NCI-H510A (cell line): ENCODE data around the gene SH3D19.
"Not testable (repeated sequence)": the region's sequence is repeated elsewhere in the genome, so short reads cannot be mapped to it uniquely, and the experiment has no call there.

ENCODE experiments used
- DNase-seq: peaks from one replicate; lab custom pipeline; 2025; lab: John Stamatoyannopoulos, UW

The SH3D19 gene

GRCh38 chr4:151321586-151321985 is 3.8 kb downstream of the SH3D19 start:
- no peak for DNase-seq

GRCh38 chr4:151319490-151319889 is 5.9 kb downstream of the SH3D19 start:
- DNase-seq: no peak

- no peak for DNase-seq
Measured at GRCh38 chr4:151318307-151319006, 6.9 kb downstream of the SH3D19 start.

- DNase-seq: no peak
Measured at GRCh38 chr4:151316645-151317044, 8.8 kb downstream of the SH3D19 start.

GRCh38 chr4:151315212-151315886 is 10.1 kb downstream of the SH3D19 start:
- no peak for DNase-seq

GRCh38 chr4:151314479-151314878 is 10.9 kb downstream of the SH3D19 start:
- DNase-seq: no peak

GRCh38 chr4:151314010-151314355 is 11.4 kb downstream of the SH3D19 start:
- no peak for DNase-seq

GRCh38 chr4:151313306-151314009 is 11.9 kb downstream of the SH3D19 start:
- DNase-seq: no peak

GRCh38 chr4:151310124-151310728 is 15.2 kb downstream of the SH3D19 start:
- DNase-seq: no peak

GRCh38 chr4:151304755-151305154 is 20.6 kb downstream of the SH3D19 start:
- no peak for DNase-seq

- DNase-seq: no peak
Measured at GRCh38 chr4:151304226-151304625, 21.2 kb downstream of the SH3D19 start.

- no peak for DNase-seq
Measured at GRCh38 chr4:151302432-151302831, 23.0 kb downstream of the SH3D19 start.

- DNase-seq: no peak
Measured at GRCh38 chr4:151297170-151297569, 28.2 kb downstream of the SH3D19 start.

GRCh38 chr4:151296227-151296626 is 29.2 kb downstream of the SH3D19 start:
- no peak for DNase-seq

GRCh38 chr4:151294833-151295496 is 30.4 kb downstream of the SH3D19 start:
- DNase-seq: no peak

GRCh38 chr4:151292038-151292437 is 33.4 kb downstream of the SH3D19 start:
- no peak for DNase-seq

- no peak for DNase-seq
Measured at GRCh38 chr4:151291485-151291884, 33.9 kb downstream of the SH3D19 start.

- DNase-seq: no peak
Measured at GRCh38 chr4:151287409-151287808, 38.0 kb downstream of the SH3D19 start.

GRCh38 chr4:151284534-151285245 is 40.7 kb downstream of the SH3D19 start:
- no peak for DNase-seq

- no peak for DNase-seq
Measured at GRCh38 chr4:151276787-151277562, 48.4 kb downstream of the SH3D19 start, which contains the start of gene PRSS48. TSS of gene PRSS48 (plus strand) at chr4:151277161. CDS start at chr4:151277173, 12 bp downstream.

- not testable (repeated sequence) for DNase-seq
Measured at GRCh38 chr4:151268905-151269304, 56.5 kb downstream of the SH3D19 start.
